H1 (cell line): ENCODE data around the gene CAPN11. TPM values are rescaled to one million over a fixed set of nuclear protein-coding genes. Genes with fewer than 3 reads are reported as not detected.

Source experiments
- E2F6 ChIP-seq: IDR thresholded peaks from 2 replicates; pipeline ENCODE4 v1.6.1; 2012; ENCODE audit warnings: inconsistent platforms
- POU5F1 ChIP-seq: IDR thresholded peaks from 2 replicates; pipeline ENCODE4 v1.6.1; 2011; ENCODE audit warnings: low read depth, mild to moderate bottlenecking, low read length, moderate library complexity
- polyA plus RNA-seq, 7 experiments: library from polyadenylated mRNA; depleted of rRNA in 3 of 7; stranded (reverse) in 5 of 7; unstranded in 2 of 7; fragments of >200 nt in 5 of 7; fragments of 200-250 nt in 2 of 7; gene quantifications; 1 replicate in 5 of 7; 2 replicates in 1 of 7; 4 replicates in 1 of 7; pipeline versions ENCODE4 v1.2.1 to v1.2.3, GENCODE V29; 2011 to 2013; ENCODE audit warnings: missing spikeins in 2 of 7, mixed read lengths in 2 of 7
- total RNA-seq: library from RNA; stranded (reverse); fragmentation: NEBNext Ultra II Directional; extraction: Animal tissue kit (Norgen Biotek cat#: 25700); gene quantifications from 2 replicates; pipeline ENCODE4 v1.2.1, GENCODE V29; 2021

The CAPN11 gene
- total and polyA plus RNA-seq, 2 of the 8 experiments (the other 6 are each of a cell fraction or from before 2014, with no cell fraction given): 0.95 to 0.97 TPM

DNA sequence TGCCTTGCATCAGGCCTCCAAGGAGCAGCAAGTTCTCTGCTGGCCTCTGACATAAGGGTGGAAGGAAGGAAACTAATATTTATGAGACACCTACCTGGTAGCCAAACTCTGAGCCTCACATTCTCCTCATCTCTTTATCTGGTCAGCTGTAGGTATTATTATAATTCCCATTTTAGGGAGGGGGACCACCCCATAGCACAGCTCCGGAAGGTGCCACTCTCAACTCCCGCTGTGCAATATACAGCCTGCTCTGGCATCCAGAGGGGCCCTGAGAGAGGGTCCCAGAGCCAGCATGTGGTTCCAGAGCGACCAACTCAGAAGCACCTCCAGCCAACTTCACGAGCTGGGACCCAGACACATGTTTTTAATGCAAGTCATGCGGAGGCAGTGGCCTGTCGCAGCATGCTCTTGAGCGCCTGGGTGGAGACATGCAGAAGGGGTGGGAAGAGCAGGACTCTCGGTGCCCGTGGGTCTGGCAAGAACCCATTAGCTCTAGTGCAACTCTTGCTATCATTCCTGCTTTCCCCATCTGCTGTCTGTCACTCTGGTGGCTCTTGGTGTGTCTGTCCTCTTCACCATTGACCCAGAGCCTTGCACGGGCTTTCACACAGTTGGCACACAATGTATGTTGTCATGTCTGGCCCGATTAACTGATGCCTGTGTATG is 43.2 kb downstream of the CAPN11 start (continued):
- TF ChIP-seq E2F6 (no peak), POU5F1 (no peak)
